Calu3 (cell line): Measurements from ENCODE around the gene FNDC7. TPM values are rescaled to one million over a fixed set of nuclear protein-coding genes. Genes with fewer than 3 reads are reported as not detected.

Experiments
- BruUV-seq: library from RNA; stranded (reverse); fragments of 400-500 nt; replicated peaks from 2 replicates; lab custom pipeline; 2021; lab: Mats Ljungman, UMichigan
- CTCF ChIA-PET: fragments of 300-600 bp; sonication (Branson Sonifier 250); formaldehyde crosslinking; loops from one replicate; lab custom pipeline; 2022; ENCODE audit warnings: antibody characterized with exemption; lab: Charles Lee
- DNase-seq: peaks from one replicate; pipeline ENCODE4 v3.0.0; 2022
- H3K27ac Mint-ChIP-seq: one replicate; pipeline ENCODE4 v1.8.0; 2022; ENCODE audit warnings: mixed read lengths; ENCODE audit not compliant: unreplicated experiment
- H3K27me3 Mint-ChIP-seq: one replicate; pipeline ENCODE4 v1.8.0; 2022; ENCODE audit warnings: mixed read lengths; ENCODE audit not compliant: unreplicated experiment
- H3K36me3 Mint-ChIP-seq: one replicate; pipeline ENCODE4 v1.8.0; 2022; ENCODE audit warnings: mild to moderate bottlenecking, moderate library complexity, mixed read lengths; ENCODE audit not compliant: insufficient read depth, unreplicated experiment
- H3K4me1 Mint-ChIP-seq: one replicate; pipeline ENCODE4 v1.8.0; 2022; ENCODE audit warnings: mild to moderate bottlenecking, low read depth, mixed read lengths; ENCODE audit not compliant: unreplicated experiment
- H3K4me3 Mint-ChIP-seq: one replicate; pipeline ENCODE4 v1.8.0; 2022; ENCODE audit warnings: mild to moderate bottlenecking, low read depth, moderate library complexity, mixed read lengths; ENCODE audit not compliant: unreplicated experiment
- H3K9me3 Mint-ChIP-seq: one replicate; pipeline ENCODE4 v1.8.0; 2022; ENCODE audit warnings: low read depth, mixed read lengths; ENCODE audit not compliant: unreplicated experiment
- intact Hi-C: fragments of 100-400 bp; cut with micrococcal nuclease; formaldehyde crosslinking; loops from one replicate; pipeline ENCODE4 v1.10.0; 2022; ENCODE audit not compliant: unreplicated experiment
- total RNA-seq: library from RNA; stranded (reverse); gene quantifications from 2 replicates; pipeline ENCODE4 v1.2.3, GENCODE V29; 2022
- TF ChIP-seq, protein P1 (sequence below): fragments of 200-600 bp; IDR thresholded peaks from one replicate; pipeline ENCODE4 v1.8.0; 2022; ENCODE audit warnings: antibody characterized with exemption; ENCODE audit not compliant: unreplicated experiment

Gene FNDC7
- total RNA-seq, 1 experiment from 2014 or later, result not detected

DNA sequence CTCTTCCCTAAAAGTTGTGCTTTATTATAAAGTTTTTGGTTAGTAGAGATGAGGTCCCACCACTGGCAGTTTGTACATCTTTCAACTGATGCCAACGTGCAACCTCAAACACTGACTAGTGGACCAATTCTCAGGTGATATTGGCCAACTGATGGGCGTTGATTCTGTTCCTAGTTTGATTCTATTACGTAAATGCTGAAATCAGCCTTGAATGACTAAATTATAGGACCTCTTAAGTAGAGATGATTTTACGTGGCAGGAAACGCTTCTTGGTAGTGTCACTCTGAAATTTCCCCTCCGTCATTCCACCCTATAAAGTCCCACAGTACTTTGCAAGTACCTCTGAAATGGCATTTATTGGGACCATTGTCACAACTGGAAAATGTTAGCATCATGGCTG, 8.8 kb upstream of the FNDC7 start:
- BruUV-seq, result no TSS peak
- intact Hi-C loops, result no loop called here
- no peak overlapping the region for H3K4me3 Mint-ChIP-seq
- peaks cover 28% of the 10 kb centered on the region for H3K36me3 Mint-ChIP-seq
- no peak for DNase-seq
- H3K27me3 Mint-ChIP-seq, result no peaks in the 10 kb centered on the region
- peaks cover 5% of the 10 kb centered on the region for H3K4me1 Mint-ChIP-seq
- H3K9me3 Mint-ChIP-seq, result no peaks in the 10 kb centered on the region
- CTCF ChIA-PET, result no interaction called here
- TF ChIP-seq, protein P1, sequence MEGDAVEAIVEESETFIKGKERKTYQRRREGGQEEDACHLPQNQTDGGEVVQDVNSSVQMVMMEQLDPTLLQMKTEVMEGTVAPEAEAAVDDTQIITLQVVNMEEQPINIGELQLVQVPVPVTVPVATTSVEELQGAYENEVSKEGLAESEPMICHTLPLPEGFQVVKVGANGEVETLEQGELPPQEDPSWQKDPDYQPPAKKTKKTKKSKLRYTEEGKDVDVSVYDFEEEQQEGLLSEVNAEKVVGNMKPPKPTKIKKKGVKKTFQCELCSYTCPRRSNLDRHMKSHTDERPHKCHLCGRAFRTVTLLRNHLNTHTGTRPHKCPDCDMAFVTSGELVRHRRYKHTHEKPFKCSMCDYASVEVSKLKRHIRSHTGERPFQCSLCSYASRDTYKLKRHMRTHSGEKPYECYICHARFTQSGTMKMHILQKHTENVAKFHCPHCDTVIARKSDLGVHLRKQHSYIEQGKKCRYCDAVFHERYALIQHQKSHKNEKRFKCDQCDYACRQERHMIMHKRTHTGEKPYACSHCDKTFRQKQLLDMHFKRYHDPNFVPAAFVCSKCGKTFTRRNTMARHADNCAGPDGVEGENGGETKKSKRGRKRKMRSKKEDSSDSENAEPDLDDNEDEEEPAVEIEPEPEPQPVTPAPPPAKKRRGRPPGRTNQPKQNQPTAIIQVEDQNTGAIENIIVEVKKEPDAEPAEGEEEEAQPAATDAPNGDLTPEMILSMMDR, result no peak
- H3K27ac Mint-ChIP-seq, result no peak overlapping the region

DNA sequence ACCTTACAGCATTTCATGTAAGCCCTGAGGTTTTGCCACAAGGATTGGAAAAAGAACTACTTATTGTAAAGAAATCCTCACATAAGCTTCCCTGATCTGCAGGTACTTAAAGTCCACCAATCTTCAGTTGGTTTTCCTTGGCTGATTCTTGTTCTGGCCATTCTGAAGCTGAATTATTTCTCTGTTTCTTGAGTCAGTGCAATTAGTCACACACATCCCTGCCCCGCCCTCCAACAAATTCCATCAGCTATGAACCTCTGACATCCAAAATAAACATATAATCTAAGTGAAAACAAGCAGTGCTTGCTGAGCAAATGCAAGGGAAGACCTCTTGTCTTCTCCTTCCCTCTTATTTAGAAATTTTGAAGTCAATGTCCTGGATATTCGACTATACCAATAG, 8.2 kb upstream of the FNDC7 start:
- intact Hi-C loops, result no loop called here
- peak; percentile 15 for DNase-seq

DNA sequence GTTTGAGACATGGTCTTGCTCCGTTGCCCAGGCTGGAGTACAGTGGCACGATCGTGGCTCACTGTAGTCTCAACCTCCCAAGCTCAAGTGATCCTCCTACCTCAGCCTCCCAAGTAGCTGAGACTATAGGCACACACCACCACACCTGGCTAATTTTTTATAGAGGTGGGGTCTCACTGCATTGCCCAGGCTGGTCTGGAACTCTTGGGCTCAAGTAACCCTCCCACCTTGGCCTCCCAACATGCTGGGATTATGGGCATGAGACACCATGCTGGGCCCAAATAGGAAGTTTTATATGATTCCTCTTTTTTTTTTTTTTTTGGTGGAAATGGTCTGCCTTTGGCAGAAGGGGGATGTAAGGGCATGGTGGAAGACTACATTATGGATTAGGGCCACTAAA, 6.1 kb upstream of the FNDC7 start:
- Mint-ChIP-seq H3K4me1 (no peaks in the 10 kb centered on the region), H3K27me3 (no peaks in the 10 kb centered on the region), H3K9me3 (no peaks in the 10 kb centered on the region), H3K36me3 (peaks cover 7% of the 10 kb centered on the region), H3K27ac (no peak overlapping the region), H3K4me3 (no peak overlapping the region)
- no TSS peak for BruUV-seq
- no peak for DNase-seq
- CTCF ChIA-PET, result no interaction called here
- intact Hi-C loops, result no loop called here
- TF ChIP-seq, protein P1, result no peak

More for the DNA sequence above, 8.2 kb upstream of the FNDC7 start:
- H3K27ac Mint-ChIP-seq, result no peak overlapping the region
- no peak overlapping the region for H3K4me3 Mint-ChIP-seq
- no peaks in the 10 kb centered on the region for H3K9me3 Mint-ChIP-seq
- no peaks in the 10 kb centered on the region for H3K4me1 Mint-ChIP-seq
- BruUV-seq, result no TSS peak
- H3K27me3 Mint-ChIP-seq, result no peaks in the 10 kb centered on the region
- peaks cover 23% of the 10 kb centered on the region for H3K36me3 Mint-ChIP-seq
- TF ChIP-seq, protein P1, result no peak
- CTCF ChIA-PET, result no interaction called here

DNA sequence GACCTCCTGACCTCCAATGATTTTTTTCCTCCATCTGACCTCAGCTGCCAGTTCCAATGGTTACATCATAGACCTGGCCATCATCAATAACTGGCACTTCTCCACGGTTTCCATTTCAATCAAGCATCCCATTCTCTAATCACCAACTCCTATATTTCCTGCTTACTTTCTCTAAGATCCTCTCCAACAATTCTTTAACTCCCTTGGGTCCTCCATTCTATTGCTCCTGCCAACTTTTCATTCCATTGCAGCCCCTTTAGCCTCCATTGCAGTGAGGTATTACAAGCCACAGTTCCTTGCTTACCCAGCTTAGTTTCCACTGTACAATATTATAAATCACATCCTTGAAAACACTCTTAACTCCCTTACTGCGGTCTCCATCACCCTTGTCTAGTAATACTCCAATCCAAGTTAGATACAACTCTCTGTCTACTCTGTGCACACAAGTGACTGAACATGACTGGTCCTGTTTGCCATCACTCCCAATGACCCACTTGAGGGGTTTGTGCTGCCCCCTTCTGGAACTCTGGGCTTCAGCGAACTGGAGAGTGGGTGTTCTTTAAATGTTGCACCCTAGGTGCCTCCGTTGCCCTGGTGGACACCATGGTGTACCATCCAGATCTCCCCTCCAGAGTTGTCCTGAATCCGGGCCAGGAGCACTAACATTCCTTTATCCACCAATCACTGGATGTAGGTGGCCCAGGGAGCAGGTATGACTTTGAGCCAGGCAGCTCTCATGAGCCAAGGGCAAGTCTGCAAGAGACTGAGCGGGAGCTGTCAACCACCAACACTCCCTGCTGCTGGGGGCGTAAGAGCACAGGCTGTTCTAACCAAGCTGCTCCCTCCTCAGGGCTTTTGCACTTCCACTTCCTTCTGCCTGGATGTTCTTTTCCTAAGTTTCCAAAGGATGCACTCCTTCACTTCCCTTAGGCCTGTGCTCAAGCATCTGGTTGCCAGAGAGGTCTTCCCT, 3.7 kb upstream of the FNDC7 start:
- TF ChIP-seq, protein P1, result no peak
- H3K36me3 Mint-ChIP-seq, result no peaks in the 10 kb centered on the region
- no peaks in the 10 kb centered on the region for H3K4me1 Mint-ChIP-seq
- intact Hi-C loops, result no loop called here
- no TSS peak for BruUV-seq
- no peak overlapping the region for H3K4me3 Mint-ChIP-seq
- no peak overlapping the region for H3K27ac Mint-ChIP-seq
- DNase-seq, result no peak
- no peaks in the 10 kb centered on the region for H3K27me3 Mint-ChIP-seq
- CTCF ChIA-PET, result no interaction called here
- H3K9me3 Mint-ChIP-seq, result no peaks in the 10 kb centered on the region
